ENCODE data around the gene HEPACAM.
"Not testable (repeated sequence)": the region's sequence is repeated elsewhere in the genome, so short reads cannot be mapped to it uniquely, and the experiment has no call there.

Gene HEPACAM, protein sequence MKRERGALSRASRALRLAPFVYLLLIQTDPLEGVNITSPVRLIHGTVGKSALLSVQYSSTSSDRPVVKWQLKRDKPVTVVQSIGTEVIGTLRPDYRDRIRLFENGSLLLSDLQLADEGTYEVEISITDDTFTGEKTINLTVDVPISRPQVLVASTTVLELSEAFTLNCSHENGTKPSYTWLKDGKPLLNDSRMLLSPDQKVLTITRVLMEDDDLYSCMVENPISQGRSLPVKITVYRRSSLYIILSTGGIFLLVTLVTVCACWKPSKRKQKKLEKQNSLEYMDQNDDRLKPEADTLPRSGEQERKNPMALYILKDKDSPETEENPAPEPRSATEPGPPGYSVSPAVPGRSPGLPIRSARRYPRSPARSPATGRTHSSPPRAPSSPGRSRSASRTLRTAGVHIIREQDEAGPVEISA

DNA sequence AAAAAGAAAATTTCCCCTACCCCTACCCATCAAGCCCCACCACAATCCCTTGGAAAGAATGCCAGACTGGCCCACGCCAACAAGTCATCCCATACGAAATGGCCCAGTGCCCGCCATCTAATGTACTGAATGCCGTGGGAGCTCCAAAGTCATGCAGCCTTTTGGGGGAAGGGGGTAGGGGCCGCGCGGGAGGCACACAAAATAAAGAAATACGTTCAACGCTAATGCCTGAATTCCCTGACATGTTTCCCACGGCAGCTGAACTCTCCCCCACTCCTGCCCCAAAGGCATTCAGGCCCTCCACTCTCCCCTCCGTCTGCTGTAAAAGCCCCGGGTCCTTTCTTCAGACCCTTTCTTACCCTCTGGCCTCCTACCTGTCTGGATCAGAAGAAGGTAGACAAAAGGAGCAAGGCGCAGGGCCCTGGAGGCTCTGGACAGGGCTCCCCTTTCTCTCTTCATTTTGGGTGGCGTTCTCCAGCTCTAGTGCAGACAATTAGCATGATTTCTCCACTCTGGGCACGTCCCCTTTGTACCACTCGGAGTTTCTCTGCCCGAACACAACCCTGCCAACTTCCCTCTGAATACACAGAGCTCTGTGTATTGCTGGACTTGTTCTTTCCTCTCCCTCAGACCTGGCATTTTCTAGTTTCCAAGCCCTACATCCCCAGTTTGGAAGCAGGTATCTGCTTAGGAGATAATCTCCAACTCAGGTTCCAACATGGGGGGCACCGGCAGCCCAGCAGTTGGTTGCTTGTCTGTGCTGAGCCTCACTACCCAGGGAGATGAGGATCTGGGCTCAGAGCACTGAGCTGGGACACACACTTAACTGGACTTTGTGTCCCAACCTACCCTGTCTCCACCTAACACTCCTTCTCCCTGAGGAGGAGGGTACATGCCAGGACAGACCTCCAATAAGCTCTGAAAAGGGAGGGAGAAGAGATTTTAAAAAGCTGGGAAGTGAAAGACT is at the start of gene HEPACAM:
TSS of gene HEPACAM (minus strand) at position 500 of the 967 bp plus-strand sequence. CDS start at position 459, 41 bp downstream.
- FAIRE-seq, result no peak

DNA sequence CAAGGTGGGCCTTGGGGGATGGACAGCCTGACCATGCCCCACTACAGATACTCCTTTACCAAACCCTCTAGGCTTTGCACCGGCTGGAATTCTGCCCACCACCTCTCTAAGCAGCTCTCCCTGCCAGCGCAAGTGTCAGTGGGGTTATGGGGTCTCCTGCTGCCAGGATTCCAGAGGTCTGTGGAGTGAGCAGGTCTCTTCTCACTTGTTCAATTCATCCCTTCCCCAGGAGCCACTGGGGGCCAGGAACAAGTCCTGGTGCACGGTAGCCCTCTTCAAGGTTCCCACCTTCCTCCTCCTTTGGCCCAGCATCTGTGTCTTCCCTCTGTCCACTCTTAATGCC is 48.6 kb upstream of the HEPACAM start:
- FAIRE-seq (no peak), DNase-seq (ENCODE audit: low spot score) (no peak)

More for the DNA sequence above, at the start of gene HEPACAM:
- DNase-seq (ENCODE audit: low spot score), result no peak

DNA sequence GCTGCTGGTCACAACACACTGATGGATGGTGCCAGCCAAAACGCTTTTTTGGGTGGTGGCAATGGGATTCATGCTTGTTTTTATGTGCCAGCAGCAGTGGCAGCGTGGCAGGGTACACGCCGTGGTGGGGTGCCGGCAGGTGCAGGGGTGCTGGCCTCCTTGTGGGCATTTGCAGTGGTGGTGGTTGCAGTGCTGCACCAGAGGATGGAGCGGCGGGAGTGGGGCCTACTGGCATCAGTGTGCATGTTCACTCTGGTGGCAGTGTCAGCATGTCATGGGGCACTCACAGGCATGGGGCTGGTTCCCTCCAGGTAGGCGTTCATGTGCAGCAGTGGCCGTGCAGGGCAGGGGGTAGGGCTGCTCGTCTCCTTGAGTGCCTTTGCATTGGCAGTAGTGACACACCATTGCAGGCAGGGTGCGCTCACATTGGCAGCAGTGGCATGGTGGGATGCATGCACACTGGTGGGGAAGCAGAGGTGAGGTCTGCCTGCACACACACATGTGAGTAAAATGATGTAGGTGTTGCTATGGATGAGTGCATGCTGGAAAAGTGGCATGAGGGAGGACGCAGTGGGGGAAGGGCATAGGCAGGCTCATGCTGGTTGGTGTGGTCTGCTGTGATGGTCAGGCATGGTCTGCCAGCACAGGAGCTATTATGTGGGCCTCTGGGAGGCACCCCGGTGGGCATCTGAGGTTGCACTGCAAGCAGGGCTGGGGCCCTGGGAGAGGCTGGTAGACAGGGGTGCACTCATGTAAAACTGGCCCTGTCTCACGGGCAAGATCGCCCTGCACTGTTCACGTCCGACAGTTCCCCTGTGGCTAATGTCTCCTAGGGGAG is 48.0 kb upstream of the HEPACAM start:
- no peak for FAIRE-seq
- no peak for DNase-seq (ENCODE audit: low spot score)

DNA sequence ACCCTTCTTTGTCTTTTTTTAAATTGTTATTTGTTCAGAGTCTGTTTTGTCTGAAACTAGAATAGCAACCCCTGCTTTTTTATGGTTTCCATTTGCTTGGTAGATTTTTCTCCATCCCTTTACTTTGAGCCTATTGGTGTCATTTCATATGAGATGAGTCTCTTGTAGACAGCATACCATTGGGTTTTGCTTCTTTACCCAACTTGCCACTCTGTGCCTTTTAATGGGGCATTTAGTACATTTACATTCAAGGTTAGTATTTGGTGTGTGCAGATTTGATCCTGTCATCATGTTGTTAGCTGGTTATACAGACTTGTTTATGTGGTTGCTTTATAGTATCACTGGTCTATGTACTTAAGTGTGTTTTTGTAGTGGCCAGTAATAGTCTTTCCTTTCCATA is 46.2 kb upstream of the HEPACAM start:
- DNase-seq (ENCODE audit: low spot score) (no peak), FAIRE-seq (no peak)

DNA sequence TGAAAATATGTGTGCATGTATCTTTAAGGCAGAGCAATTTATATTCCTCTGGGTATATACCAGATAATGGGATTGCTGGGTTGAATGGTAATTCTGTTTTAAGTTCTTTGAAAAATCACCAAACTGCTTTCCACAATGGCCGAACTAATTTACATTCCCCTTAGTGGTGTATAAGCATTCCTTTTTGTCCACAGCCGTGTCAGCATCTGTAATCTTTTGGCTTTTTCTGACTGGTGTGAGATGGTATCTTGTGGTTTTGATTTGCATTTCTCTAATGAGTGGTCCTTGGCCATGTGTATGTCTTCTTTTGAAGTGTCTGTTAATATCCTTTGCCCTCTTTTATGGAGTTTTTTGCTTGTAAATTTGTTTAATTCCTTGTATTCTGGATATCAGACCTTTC is 42.5 kb upstream of the HEPACAM start:
- no peak for DNase-seq (ENCODE audit: low spot score)
- FAIRE-seq, result no peak

DNA sequence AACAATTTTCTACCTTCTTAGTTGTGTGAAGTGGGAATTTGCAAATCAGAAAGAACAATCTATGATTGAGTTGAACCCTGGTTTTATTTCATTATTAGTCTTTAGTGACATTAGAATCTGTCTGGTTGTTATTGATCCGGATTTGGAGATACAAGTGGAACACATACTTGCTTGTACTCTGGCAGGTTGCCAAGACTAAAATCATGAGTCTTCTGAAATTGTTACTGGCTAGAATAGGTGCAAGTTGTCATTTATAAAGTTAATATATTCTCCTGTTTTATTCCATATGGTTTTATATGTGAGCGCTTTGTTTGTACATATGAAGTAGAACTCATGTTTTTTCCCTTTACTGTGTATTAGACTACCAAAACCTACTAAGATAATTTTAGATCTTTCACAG is 41.2 kb upstream of the HEPACAM start:
- FAIRE-seq (no peak), DNase-seq (ENCODE audit: low spot score) (no peak)

DNA sequence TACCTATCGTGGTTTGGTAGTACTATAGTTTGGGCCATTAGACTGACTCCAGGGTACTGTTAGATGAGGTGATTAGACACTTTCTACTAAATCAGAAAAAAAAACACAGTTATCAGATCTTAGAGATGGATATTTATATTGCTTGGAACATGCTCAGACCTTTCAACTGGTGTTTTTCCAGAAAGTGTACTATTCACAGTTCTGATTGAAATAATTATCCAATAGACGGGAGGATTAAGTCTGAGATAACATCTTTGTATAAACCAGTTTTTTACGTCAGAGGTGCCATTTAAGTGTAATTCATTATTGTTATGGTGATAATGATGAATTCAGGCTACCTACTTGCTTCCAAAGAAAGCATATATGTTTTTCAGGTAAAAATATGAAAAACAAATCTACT is 40.7 kb upstream of the HEPACAM start:
- no peak for FAIRE-seq

DNA sequence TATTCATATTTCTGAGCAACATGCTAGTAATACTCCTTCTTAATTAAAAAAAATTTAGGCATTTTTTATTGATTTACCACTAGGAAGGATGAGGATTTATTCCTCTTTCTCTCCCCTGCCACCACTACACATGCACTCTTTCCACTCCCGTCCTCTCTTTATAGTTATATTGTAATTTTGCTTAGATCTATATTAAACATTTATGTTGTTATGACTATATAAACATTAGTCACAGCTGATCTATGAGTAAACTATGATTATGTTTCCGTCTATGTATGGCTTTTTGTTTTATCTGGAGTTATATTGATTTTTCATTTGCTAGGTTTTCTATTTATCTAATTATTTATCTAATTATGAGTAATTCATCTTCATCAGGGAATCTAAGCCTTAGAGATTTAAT is 36.0 kb upstream of the HEPACAM start:
- no peak for FAIRE-seq
- DNase-seq (ENCODE audit: low spot score), result no peak

More for the DNA sequence above, 40.7 kb upstream of the HEPACAM start:
- DNase-seq (ENCODE audit: low spot score), result no peak

DNA sequence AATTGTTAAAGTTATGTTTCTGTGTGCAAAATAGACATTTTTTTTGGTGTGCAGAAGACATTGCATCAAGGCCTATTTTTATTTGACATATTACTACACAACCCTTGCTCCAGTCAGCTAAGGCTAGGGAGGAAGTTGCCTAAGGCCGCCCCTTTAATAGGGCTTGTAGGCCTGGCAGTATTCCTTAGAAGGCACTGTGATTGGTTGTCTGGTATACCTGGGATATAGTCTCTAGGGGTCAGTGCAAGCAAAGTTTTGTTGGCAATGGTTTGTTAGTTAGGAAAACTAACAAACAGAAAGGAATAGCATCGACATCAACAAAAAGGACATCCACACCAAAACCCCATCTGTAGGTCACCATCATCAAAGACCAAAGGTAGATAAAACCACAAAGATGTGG is 35.1 kb upstream of the HEPACAM start:
- FAIRE-seq (no peak), DNase-seq (ENCODE audit: low spot score) (no peak)

DNA sequence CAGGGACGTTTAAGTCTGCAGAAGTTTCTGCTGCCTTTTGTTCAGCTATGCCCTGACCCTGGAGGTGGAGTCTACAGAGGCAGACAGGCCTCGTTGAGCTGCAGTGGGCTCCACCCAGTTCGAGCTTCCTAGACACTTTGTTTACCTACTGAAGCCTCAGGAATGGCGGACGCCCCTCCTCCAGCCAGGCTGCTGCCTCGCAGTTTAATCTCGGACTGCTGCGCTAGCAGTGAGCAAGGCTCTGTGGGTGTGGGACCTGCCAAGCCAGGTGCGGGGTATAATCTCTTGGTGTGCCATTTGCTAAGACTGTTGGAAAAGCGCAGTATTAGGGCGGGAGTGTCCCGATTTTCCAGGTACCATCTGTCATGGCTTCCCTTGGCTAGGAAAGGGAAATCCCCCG is 32.4 kb upstream of the HEPACAM start:
- not testable (repeated sequence) for FAIRE-seq; DNase-seq (ENCODE audit: low spot score)

DNA sequence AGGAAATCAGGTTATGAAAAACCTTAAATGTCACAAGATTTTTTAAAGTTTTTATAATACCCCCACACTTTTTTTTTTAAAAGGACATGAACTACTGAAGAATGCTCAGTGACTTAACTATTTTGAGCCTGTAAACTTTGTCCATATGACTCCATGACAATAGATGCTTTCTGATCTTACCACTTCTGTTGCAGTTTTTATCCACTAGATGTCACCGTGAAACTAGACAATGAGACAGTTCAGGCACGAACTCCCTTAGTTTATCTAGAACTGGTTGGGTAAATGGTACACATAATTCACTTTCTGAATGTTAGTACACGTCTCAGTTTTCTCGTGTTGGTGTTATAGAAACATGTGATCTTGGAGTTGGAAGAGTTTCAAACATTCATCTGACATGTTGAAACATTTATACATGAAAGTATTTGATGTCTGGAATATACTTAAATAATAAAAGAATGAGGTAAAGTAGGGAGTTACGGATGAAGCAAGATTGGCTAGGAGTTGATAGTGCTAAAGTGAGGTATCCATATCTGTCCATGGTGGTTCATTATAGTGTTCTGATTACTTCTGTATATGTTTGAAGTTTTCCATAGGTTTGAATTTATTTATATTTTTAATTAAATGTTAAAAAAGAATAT is 26.2 kb upstream of the HEPACAM start:
- FAIRE-seq (no peak), DNase-seq (ENCODE audit: low spot score) (peak; percentile 25)

DNA sequence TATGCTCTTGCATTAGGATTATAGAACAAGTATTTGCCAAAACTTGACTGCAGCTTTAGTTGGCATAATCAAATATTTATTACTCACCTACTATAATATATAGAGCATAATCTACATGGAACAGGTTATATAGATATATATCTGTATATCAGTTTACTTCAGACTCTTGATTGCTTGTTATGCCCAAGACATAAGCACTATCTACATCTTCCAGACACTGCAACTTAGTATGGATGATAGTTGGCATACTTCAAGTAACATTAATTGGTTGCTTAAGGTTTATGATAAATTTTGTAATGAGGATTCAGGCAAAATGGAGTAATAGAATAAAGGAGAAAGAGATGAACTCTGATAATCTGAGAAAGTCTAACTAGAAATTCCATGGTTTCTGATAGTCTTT is 19.2 kb upstream of the HEPACAM start:
- DNase-seq (ENCODE audit: low spot score), result no peak
- FAIRE-seq, result no peak

DNA sequence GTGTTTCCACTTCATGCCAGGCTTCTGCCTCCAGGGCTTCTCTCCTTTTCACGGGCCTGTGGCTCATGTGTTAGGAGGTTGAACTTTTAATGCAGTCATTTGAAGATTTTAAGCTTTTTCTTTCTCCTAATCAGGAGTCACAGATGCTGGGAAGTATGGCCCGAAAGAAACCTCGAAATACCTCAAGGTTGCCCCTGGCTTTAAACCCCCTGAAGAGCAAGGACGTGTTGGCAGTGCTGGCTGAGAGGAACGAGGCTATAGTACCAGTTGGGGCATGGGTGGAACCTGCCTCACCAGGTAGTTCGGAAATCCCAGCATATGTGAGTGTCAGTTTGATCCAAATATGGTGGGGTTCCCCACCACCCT is 18.7 kb upstream of the HEPACAM start:
- FAIRE-seq, result no peak
- DNase-seq (ENCODE audit: low spot score), result no peak

DNA sequence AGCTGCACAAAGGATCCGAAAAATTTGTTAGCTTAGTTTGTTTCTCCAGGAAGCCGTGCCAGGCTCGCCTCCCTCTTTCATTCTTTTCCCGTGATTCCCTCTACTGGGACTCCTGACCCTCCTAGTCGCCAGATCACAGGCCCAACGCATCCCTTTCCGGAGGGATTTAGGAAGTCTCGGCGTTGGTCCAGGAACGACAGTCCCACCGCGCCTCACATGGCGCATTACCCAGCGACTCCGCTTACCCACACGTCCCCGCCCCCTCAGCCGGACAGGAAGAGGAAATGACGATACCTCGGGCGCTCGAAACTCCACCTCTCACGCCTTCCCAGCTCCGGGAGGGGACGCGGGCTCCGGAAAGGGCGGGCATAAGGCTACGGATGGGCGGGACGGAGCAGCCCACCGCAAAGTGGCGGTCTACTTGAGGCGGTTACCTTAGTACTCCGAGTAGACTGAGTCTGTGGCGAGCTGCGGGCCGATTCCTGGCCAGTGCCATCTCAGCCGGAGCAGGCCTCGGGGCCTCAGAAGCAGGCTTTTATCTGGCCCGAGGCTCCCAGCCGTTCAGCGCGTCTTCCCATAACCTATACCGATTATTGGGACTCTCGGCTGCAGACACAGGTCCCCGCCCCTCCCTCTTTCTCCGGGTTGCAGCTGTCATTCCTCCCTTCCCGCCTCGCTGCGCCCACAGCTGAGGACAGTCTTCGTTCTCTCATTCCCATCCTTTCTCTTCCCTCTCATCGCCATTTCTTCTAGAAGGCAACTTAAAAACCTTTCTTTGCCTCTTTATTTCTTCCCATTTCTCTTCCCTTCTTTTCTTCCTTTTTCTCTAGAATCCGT is 18.1 kb upstream of the HEPACAM start, which contains the start of gene CCDC15:
TSS of gene CCDC15 (plus strand) at position 450 of the 837 bp plus-strand sequence. CDS start 531 bp downstream, outside the sequence.
- FAIRE-seq (no peak), DNase-seq (ENCODE audit: low spot score) (peak; percentile 93)

DNA sequence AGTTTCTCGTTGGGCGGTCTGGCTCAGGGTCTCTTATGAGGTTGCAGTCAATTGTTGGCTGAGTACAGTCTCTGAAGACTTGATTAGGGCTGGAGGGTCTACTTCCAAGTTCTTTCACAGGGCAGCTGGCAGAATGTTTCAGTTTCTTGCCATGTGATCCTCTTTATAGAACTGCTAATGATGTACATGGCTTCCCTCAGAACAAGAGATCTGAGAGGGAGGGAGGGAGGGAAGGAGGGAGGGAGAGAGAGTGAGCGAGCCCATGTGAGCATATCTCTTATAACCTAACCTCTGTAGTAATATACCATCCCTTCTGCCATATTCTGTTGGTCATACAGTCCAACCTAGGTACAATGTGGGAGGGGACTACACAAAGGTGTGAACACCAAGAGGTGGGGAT is 15.5 kb upstream of the HEPACAM start:
- no peak for DNase-seq (ENCODE audit: low spot score)
- FAIRE-seq, result no peak

DNA sequence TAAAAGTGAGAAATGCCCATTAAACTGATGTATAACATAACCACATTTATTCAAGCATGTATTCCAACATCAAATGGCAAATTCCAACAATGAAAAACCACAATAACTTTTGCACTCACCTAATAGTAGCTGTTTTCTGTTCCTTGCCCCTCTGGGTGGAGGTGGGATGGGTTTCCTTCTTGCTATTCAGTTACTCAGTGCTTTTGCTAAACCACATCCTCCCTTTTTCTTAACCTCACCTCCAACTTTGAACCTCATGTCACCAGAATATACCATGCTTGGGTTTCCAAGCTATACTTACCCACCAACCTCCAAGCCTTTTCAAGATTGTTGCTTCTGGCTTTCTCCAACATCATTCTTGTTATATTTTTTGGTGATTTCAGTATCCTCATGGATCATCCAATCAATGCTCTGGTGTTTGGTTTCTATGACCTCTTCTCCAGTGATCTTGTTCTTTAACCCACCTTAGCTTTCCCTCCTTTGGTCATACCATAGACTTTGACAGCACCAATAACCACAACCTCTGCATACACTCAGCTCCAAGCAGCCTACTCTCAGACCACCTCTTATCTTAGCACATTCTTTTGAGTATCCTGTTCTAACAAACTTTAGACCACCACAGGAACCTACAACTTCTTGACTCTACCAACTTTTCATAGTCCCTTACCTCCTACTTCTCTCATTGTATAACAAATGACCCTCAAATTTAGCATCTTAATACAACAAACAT is 14.9 kb upstream of the HEPACAM start:
- FAIRE-seq (no peak), DNase-seq (ENCODE audit: low spot score) (no peak)

DNA sequence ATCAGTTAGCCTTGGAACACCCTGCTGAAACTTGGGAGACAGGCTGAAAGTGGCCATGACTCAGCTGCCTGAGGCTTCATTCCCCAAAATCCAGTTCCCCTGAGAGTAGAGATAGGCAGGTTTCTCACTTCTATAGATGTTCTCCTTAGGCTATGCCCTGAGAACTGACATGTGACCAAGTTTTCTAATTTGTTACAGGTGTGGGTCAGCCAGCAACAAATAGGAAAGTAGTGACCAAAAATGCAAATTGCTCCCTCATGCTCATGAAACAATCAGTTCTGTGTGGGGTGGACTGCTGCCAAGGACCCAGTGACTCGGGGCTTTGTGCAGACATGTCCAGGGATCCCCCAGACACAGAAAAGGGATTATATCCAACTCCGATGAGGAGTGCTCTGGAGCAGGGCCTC is 10.9 kb upstream of the HEPACAM start:
- DNase-seq (ENCODE audit: low spot score), result no peak
- FAIRE-seq, result no peak

DNA sequence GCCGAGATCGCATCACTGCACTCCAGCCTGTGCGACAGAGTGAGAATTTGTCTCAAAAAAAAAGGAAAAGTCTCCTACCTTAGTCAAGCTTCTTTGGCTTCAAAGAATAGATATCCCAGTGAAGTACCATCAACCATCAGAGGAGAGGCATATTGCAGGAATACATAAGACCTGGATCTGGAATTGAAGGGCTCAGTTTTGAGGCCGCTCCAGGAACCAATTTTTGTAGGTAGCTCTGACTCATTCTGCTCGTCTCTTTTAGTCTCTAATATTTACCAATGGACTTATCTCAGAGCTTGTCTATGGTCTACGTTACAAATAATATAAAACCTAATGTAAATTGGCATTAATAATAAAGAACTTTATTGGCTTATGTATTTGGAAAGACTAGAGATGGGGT is 10.0 kb upstream of the HEPACAM start:
- FAIRE-seq (no peak), DNase-seq (ENCODE audit: low spot score) (no peak)

DNA sequence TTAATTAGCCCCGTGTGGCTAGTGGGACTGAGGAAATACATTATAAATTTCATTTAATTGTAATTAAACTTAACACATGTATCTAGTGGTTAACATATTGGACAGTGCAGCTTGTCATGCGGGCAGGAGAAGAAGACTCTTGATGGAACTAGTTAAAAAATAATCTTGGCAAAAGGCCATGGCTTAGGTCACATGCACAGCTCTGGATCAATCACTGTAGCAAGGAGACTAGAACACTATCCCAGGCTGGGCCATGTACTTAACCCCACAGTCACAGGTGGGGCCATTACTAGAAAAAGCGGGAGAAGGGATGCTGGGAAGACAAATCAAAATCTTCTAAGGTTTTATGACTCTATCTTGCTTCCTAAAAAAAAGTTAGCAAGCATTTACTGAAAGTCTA is 8.7 kb upstream of the HEPACAM start:
- FAIRE-seq, result no peak

More for the DNA sequence above, 8.7 kb upstream of the HEPACAM start:
- DNase-seq (ENCODE audit: low spot score), result no peak

Data from urothelium cell line (cell line).